HG03520 (cell line): ENCODE results near the gene PXDN.

Experiments used
- ATAC-seq: cut with Tn5 transposase; IDR thresholded peaks from one replicate; pipeline ENCODE4 v1.9.1; 2021; ENCODE audit warnings: mild to moderate bottlenecking, moderate library complexity; ENCODE audit not compliant: unreplicated experiment

The PXDN gene

DNA sequence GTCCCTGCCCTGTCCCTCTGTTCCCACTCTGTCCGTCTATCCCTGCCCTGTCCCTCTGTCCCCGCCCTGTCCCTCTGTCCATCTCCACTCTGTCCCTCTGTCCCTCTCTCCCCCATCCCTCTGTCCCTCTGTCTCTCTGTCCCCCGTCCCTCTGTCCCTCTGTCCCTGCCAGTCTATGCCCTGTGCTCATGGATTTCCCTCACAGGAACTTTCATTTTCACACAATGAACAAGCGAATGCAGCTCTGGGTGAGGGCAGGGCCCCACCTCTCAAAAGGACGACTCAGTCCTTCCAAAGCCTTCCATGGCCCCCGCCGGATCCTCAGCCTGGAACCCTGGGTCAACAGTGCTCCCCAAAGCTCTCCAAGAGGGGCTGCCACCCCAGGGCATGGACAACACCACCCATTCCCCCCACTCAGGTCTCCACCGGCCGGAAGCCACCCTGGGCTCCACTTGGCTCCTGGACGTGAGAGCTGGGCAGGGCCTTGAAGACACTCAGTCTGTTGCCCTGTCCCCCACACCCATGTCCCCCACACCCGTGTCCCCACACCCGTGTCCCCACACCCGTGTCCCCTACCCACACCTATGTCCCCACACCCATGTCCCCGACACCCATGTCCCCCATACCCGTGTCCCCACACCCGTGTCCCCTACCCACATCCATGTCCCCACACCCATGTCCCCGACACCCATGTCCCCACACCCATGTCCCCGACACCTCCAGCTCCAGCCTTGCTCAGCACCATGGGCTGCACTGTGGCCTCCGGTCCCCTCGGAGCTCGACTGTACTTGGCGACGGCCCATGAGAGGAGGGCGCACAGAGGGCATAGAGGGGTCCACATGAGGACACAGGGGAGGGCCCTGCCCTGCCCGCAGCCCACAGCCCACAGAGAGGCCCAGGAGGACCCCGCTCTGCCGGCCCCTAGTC, 156.0 kb downstream of the PXDN start:
- no peak for ATAC-seq

- ATAC-seq, result no peak
These were observed 157.1 kb downstream of the PXDN start for GRCh38 chr2:1586923-1587840.

GRCh38 chr2:1586251-1586922, 157.9 kb downstream of the PXDN start:
- no peak for ATAC-seq

- no peak for ATAC-seq
These were observed 158.7 kb downstream of the PXDN start for GRCh38 chr2:1585635-1586034.

GRCh38 chr2:1584691-1585485, 159.4 kb downstream of the PXDN start:
- no peak for ATAC-seq

GRCh38 chr2:1584051-1584531, 160.2 kb downstream of the PXDN start:
- no peak for ATAC-seq

GRCh38 chr2:1582891-1583341, 161.4 kb downstream of the PXDN start:
- no peak for ATAC-seq

- ATAC-seq, result no peak
These were observed 162.2 kb downstream of the PXDN start for GRCh38 chr2:1581965-1582625.
